ENCODE measurements around the gene CUX1. TPM values are rescaled to one million over a fixed set of nuclear protein-coding genes. Genes with fewer than 3 reads are reported as not detected.
"Not testable (repeated sequence)": the region's sequence is repeated elsewhere in the genome, so short reads cannot be mapped to it uniquely, and the experiment has no call there.

The CUX1 gene
- polyA plus RNA-seq, 3 donors, result 94.4 to 104 (median 98.5) TPM

- no peak for DNase-seq (ENCODE audit: low read depth in 3 of 3, low spot score in 2 of 3)
Observed at GRCh38 chr7:101820703-101821102, 3.3 kb downstream of the CUX1 start.

GRCh38 chr7:101822632-101823031, 5.2 kb downstream of the CUX1 start:
- not testable (repeated sequence) for DNase-seq (ENCODE audit: low read depth in 3 of 3, low spot score in 2 of 3)

GRCh38 chr7:101823096-101823495, 5.7 kb downstream of the CUX1 start:
- no peak for DNase-seq (ENCODE audit: low read depth in 3 of 3, low spot score in 2 of 3)

- DNase-seq (ENCODE audit: low read depth in 3 of 3, low spot score in 2 of 3), result no peak
Observed at GRCh38 chr7:101823596-101823995, 6.2 kb downstream of the CUX1 start.

GRCh38 chr7:101824440-101824839, 7.0 kb downstream of the CUX1 start:
- no peak for DNase-seq (ENCODE audit: low read depth in 3 of 3, low spot score in 2 of 3)

- DNase-seq (ENCODE audit: low read depth in 3 of 3, low spot score in 2 of 3), result no peak
Observed at GRCh38 chr7:101826081-101826835, 8.8 kb downstream of the CUX1 start.

- no peak for DNase-seq (ENCODE audit: low read depth in 3 of 3, low spot score in 2 of 3)
Observed at GRCh38 chr7:101828301-101829020, 11.0 kb downstream of the CUX1 start.

- no peak for DNase-seq (ENCODE audit: low read depth in 3 of 3, low spot score in 2 of 3)
Observed at GRCh38 chr7:101829374-101829773, 11.9 kb downstream of the CUX1 start.

- no peak for DNase-seq (ENCODE audit: low read depth in 3 of 3, low spot score in 2 of 3)
Observed at GRCh38 chr7:101829821-101830220, 12.4 kb downstream of the CUX1 start.

GRCh38 chr7:101831396-101831795, 14.0 kb downstream of the CUX1 start:
- not testable (repeated sequence) for DNase-seq (ENCODE audit: low read depth in 3 of 3, low spot score in 2 of 3)

- DNase-seq (ENCODE audit: low read depth in 3 of 3, low spot score in 2 of 3), result no peak
Observed at GRCh38 chr7:101832205-101832631, 14.8 kb downstream of the CUX1 start.

- no peak for DNase-seq (ENCODE audit: low read depth in 3 of 3, low spot score in 2 of 3)
Observed at GRCh38 chr7:101832685-101833375, 15.4 kb downstream of the CUX1 start.

- no peak for DNase-seq (ENCODE audit: low read depth in 3 of 3, low spot score in 2 of 3)
Observed at GRCh38 chr7:101833799-101834198, 16.4 kb downstream of the CUX1 start.

GRCh38 chr7:101835136-101835535, 17.7 kb downstream of the CUX1 start:
- DNase-seq (ENCODE audit: low read depth in 3 of 3, low spot score in 2 of 3), result no peak

- not testable (repeated sequence) for DNase-seq (ENCODE audit: low read depth in 3 of 3, low spot score in 2 of 3)
Observed at GRCh38 chr7:101837433-101837832, 20.0 kb downstream of the CUX1 start.

GRCh38 chr7:101838837-101839483, 21.5 kb downstream of the CUX1 start:
- DNase-seq (ENCODE audit: low read depth in 3 of 3, low spot score in 2 of 3), result no peak

GRCh38 chr7:101841328-101841727, 23.9 kb downstream of the CUX1 start:
- no peak for DNase-seq (ENCODE audit: low read depth in 3 of 3, low spot score in 2 of 3)

GRCh38 chr7:101843293-101844271, 26.2 kb downstream of the CUX1 start:
- no peak for DNase-seq (ENCODE audit: low read depth in 3 of 3, low spot score in 2 of 3)

GRCh38 chr7:101845974-101846373, 28.5 kb downstream of the CUX1 start:
- no peak for DNase-seq (ENCODE audit: low read depth in 3 of 3, low spot score in 2 of 3)

All from right renal cortex interstitium (tissue), 3 donors.